GM18907 (cell line): ENCODE measurements around the gene MROH2A.

Experiments
- ATAC-seq: cut with Tn5 transposase; IDR thresholded peaks from one replicate; pipeline ENCODE4 v1.9.1; 2021; ENCODE audit warnings: mild to moderate bottlenecking, moderate library complexity; ENCODE audit not compliant: unreplicated experiment

The MROH2A gene

DNA sequence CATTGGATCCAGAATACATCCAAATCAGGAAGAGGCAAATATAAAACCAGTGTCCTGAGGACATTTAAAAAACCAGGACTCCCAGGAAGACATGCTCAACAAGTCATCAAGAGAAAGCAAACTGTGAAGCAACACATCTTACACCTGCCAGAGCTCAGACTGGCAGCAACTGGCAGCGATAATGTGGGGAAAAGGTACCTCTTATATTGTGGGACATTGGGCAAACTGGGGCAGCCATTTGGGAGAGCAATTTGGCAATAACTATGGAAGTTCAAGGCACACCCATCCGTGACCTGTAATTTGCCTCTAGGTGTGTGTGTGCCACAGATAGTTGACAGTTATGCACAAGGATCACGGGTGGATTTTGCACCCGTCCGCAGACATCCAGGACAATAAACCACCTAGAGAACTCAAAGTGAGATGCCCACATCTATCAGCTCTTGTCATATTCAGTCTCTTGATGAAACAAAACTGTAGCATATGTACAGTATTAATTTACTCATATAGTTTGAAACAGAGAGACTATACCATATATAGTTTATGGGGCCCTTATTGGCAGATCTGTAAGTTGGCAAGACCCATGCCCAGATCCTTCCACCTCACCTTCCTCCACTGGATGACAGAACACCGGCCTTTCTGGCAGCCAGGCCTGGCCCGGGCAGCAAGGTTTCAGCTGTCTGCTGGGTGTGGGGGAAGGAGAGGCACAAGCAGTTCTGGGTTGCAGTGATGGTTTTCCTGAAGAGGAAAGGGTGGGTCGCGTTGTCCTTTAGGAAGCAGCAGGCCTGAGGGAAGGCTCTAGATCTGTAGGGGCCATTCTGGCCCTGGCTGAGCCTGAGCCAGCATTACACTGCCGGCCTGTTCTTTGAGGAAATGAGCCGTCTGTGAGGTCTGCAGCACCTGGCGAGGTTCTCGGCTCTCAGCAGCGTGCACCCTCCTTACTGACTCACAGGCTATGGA lies 57.4 kb downstream of the MROH2A start:
- ATAC-seq: no peak

GRCh38 chr2:233836359-233836758 lies 58.2 kb downstream of the MROH2A start:
- no peak for ATAC-seq

DNA sequence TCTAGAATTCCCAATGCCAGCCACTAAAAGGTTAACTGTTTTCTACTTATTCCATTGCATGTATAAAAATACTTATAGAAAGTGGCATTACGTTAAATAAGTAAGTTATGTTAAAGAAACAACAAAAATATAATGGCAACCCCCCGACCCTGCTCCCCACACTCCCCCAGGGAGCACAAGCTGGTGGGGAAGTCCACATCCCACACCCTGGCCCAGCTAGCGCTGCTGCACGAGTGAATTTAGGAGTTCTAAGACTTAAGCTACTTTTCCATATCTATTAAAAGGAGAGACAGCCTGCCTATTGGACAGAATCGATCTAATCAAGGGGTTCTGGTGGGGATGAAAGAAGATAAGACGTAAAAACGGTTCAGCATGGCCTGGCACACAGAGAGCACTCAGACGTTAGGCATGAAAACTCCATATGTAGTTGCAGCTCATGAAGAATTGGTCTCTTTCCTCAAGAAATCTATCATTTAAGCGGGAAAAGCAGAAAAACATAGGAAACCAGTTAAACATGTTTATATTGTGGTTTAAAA lies 59.6 kb downstream of the MROH2A start:
- ATAC-seq: no peak

- no peak for ATAC-seq
Observed at GRCh38 chr2:233838251-233838650, 60.1 kb downstream of the MROH2A start.

DNA sequence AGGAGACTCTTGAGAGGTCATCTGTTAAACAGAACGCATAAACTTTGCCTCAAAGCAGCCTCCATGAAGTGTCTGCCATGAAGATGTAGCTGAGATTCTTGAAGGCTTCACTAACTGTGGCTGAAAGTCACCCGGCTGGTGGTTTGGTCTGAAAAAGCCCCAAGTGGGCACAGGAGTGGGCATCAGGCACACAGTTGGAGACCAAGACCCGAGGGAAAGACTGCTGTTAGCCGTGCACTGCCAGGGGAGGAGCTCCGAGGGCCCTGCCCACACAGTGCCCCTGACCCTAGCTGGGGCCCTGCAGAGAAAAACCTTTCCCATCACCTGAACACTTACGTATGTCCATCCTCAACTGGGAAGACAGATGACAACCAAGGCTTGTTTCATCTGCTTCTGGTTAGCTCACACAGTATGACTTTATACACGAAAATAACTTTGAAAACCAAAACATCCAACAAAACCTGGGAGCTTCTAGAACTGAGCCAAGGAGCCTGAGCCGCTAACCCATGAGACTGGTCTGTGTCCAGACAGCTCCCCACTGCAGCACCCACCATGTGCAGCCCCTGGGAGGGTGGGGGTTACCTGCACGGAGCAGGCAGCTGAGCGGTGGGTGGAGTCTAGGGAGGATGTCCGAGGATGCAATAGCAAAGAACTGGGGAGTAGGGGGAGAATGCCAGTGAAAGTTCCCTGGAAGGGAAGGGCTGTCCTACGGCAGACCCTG lies 60.8 kb downstream of the MROH2A start:
- ATAC-seq: no peak

DNA sequence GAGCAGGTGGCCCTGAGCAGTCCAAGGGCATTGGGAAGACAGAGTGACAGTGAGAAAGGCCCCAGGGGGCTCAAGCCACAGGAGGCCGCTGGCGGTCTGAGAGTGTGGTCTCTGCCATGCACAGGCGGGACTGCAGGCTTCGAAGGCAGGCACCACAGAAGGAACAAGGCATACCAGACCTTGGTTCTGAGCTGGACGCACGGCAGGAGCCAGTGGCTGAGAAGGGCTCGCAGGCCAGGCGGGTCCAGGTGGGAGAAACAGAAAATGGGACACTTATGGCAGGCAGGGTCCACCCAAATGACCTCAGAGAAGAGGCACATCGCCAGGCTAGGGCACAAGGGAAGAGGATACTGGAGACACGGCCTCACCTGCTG lies 61.3 kb downstream of the MROH2A start:
- no peak for ATAC-seq

- ATAC-seq: no peak
Observed at GRCh38 chr2:233840520-233840919, 62.4 kb downstream of the MROH2A start.

DNA sequence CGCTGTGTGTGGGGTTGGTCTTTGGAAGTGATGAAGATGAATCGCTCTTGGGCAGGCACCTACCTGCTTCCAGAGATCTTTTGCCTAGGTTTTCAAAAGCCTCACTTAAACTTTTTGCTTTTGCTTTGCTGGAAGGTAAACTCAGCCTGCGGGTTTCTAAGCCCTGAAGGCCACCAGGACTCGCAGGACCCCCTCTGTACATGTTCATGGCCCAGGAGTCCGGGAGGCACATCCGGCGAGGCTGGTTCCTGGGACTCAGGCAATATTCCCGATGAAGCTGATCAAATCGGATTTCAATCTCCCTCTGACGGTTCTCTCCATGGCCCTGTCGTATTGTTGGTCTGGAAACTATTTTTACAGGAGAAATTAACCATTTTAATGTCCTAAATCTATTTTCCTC lies 63.1 kb downstream of the MROH2A start:
- ATAC-seq: no peak

GRCh38 chr2:233844064-233844807 lies 66.1 kb downstream of the MROH2A start:
- no peak for ATAC-seq

- ATAC-seq: no peak
Observed at GRCh38 chr2:233844836-233845235, 66.7 kb downstream of the MROH2A start.

GRCh38 chr2:233845301-233846060 lies 67.4 kb downstream of the MROH2A start:
- no peak for ATAC-seq

- ATAC-seq: no peak
Observed at GRCh38 chr2:233846387-233847247, 68.5 kb downstream of the MROH2A start.

- ATAC-seq: no peak
Observed at GRCh38 chr2:233847248-233847898, 69.2 kb downstream of the MROH2A start.

- ATAC-seq: no peak
Observed at GRCh38 chr2:233848276-233848675, 70.1 kb downstream of the MROH2A start.

DNA sequence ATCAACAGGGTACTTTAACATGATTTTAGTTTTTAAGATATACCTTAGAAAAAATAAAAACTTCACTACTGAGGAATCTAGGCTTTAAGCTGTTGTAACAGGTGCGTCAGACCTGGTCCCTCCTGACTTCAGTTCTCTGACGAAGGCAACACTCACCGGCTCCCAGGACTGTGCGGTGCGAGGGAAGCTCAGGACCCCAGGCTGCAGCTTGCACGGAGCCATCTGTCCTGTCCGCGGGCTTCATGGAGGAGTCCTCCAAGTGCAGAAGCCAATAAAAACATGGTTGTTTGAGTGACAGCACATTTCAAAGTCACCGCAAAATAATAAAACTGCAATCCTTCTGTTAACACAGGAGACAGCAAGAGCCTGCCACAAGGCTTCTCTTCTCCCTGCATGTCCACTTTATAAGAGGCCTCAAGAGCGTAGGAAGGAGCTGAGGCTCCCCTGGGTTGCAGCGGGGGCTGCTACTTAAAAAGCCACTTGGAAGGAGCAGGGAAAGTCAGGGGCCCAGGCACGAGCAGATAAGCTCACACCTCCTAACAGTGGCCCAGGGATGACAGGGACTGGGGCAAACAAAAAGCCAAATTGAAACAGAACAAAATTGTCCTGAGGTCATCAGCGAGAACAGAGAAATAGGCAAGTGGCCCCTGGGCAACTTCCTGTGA lies 71.6 kb downstream of the MROH2A start:
- ATAC-seq: no peak

DNA sequence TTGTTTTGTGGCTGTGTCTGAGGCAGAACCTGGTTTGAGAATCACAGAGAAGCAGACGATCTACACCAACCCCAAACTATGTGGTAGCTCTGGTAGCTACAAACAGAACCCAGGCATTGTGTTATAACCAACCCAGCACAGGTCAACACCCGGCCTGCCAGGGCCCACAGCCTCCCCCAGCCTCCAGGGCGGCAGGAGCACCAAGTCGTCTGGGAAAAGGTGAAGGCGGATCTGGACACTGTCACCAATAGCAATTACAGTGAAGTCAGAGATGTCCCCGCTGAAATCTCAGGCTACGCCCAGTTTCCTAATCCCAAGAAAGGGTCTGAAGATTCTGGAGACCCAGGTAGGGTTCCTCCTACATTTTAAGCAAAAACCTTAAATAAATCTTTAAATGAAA lies 72.6 kb downstream of the MROH2A start:
- no peak for ATAC-seq

DNA sequence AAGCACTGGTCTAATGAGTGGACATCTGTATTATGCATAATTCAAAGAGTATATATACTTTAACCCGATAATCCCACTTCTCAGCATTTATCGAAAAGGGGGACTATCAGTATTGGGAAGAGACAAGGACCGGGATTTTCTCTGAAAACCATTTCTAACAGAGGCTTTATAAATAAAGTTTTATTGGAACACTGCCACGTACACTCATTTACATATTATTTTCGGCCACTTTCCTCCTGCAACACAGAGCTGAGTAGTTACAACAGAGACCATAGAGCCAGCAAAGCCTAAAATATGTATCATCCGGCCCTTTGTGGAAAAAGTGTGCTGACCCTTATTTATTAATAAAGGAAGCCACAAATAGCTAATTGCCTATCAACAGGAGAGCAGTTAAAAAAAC lies 73.0 kb downstream of the MROH2A start:
- no peak for ATAC-seq

DNA sequence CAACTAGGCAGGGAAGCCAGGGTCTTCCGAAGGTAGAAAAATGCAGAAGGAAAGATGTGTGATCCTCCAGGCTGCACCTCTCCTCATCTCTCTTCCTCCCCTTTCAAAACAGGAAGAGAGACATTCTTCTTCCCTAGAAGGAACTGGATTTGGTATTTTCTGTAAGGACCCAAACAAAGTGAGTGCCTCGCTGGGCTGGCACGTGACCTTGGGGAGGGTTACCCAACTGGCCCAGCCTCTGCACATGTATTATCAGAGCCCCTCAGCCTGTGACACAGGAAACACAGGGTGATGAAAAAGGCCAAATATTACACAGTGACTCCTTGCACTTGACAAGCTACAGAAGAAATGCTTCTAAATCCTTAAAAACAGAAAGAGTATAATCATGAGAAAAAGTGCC lies 73.9 kb downstream of the MROH2A start:
- ATAC-seq: no peak
